ENCODE data around the gene TMCC1. TPM values are rescaled to one million over a fixed set of nuclear protein-coding genes. Genes with fewer than 3 reads are reported as not detected.

The TMCC1 gene
- total RNA-seq, 1 donor from 2014 or later: 33.4 TPM

DNA sequence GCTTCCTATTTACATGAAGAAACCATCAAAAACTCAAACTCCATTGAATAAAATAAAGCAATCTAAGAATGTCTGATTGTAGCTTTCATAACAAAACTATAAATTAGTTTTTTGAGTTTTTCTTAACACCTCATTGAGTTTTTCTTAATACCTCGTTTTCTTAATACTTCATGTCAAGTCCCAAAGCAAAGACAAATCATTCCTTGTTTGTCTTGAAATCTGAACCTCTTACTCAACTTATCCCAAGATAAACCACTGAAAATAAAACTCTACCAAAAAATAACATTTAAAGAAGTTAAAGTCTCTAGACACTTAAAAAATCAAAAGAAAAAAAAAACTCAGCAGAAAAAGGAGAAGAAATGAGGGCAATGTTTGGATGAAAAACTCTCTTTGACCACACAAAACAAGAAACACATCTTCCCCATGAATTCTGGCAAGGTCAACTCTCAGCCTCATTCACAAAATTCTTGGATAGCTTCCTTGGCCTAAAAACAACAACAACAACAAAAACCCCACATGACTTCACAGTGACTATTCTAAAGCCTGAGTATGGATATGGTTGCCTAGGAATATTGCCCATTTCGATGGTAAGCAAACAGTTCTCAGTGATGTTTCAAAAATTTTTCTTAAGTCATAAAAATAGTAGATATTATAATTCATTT is 38.2 kb downstream of the TMCC1 start:
- no peak overlapping the region for H3K4me3 ChIP-seq
- H3K36me3 ChIP-seq: no peaks in the 10 kb centered on the region
- peak in 1 of 2 donors; percentile 24 for ATAC-seq
- no peaks in the 10 kb centered on the region for H3K27me3 ChIP-seq (ENCODE audit: low read depth)
- intact Hi-C loops (cut with DNase I): no loop called here
- H3K27ac ChIP-seq: peak overlapping the region; percentile 12
- no peak for DNase-seq
- no peaks in the 10 kb centered on the region for H3K9me3 ChIP-seq
- TF ChIP-seq, protein P1, sequence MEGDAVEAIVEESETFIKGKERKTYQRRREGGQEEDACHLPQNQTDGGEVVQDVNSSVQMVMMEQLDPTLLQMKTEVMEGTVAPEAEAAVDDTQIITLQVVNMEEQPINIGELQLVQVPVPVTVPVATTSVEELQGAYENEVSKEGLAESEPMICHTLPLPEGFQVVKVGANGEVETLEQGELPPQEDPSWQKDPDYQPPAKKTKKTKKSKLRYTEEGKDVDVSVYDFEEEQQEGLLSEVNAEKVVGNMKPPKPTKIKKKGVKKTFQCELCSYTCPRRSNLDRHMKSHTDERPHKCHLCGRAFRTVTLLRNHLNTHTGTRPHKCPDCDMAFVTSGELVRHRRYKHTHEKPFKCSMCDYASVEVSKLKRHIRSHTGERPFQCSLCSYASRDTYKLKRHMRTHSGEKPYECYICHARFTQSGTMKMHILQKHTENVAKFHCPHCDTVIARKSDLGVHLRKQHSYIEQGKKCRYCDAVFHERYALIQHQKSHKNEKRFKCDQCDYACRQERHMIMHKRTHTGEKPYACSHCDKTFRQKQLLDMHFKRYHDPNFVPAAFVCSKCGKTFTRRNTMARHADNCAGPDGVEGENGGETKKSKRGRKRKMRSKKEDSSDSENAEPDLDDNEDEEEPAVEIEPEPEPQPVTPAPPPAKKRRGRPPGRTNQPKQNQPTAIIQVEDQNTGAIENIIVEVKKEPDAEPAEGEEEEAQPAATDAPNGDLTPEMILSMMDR (IDR thresholded peaks at IDR 0.05): no peak
- peaks cover 15% of the 10 kb centered on the region for H3K4me1 ChIP-seq

DNA sequence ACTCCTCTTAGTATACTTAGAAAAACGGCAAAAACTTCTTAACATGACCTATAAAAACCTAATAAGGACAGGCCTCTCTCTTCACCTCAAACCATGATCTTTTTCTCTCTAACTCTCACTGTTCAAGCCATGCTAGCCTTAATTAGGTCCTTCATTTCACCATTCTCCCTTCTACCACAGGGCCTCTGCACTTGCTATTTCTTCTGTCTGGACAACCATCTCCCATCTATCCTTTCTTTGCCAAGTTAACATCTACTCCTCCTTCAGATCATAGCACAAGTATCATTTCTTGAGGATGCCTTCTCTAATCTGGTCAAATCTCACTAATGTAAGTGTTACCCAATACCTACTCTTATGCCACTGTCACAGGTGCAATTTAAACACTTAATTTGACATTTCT is 39.1 kb downstream of the TMCC1 start:
- TF ChIP-seq, protein P1 (IDR thresholded peaks at IDR 0.05): no peak
- Histone ChIP-seq H3K27me3 (ENCODE audit: low read depth) (no peaks in the 10 kb centered on the region), H3K4me1 (peaks cover 15% of the 10 kb centered on the region), H3K36me3 (no peaks in the 10 kb centered on the region), H3K9me3 (no peaks in the 10 kb centered on the region), H3K4me3 (no peak overlapping the region), H3K27ac (peak overlapping the region; percentile 12)
- DNase-seq (no peak), ATAC-seq (no peak)
- intact Hi-C loops (cut with DNase I): no loop called here

DNA sequence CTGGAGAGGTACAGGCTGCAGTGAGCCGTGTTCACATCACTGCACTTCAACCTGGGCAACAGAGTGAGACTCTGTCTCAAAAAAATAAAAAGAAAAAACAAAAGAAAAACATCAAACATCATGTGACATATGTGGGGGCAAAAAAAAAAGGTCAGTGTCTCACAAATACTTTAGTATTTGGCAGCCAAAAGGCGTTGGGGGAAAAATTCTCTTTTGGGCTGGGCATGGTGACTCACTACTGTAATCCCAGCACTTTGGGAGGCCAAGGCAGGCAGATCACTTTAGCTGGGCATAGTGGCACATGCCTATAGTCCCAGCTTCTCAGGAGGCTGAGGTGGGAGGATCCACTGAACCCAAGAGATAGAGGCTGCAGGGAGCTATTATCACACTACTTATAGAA is 47.6 kb downstream of the TMCC1 start:
- intact Hi-C loops (cut with DNase I): no loop called here
- TF ChIP-seq, protein P1 (IDR thresholded peaks at IDR 0.05): no peak
- H3K9me3 ChIP-seq: peaks cover 7% of the 10 kb centered on the region

DNA sequence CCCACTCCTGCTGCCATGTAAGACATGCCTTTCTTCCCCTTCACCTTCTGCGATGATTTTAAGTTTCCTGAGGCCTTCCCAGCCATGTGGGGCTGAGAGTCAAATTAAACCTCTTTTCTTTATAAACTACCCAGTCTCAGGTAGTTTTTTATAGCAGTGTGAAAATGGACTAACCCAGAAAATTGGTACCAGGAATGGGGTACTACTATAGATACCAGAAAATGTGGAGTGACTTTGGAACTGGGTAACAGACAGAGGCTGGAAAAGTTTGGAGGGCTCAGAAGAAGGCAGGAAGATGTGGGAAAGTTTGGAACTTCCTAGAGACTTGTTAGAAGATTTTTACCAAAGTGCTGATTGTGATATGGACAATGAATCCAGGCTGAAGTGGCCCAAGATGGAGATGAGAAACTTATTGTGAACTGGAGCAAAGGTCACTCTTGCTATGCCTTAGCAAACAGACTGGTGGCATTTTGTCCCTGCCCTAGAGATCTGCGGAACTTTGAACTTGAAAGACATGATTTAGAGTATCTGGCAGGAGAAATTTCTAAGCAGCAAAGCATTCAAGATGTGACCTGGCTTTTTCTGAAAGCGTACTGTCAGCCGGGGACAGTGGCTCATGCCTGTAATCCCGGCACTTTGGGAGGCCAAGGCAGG is 52.7 kb downstream of the TMCC1 start:
- Histone ChIP-seq H3K4me1 (peaks cover 13% of the 10 kb centered on the region), H3K27ac (no peak overlapping the region), H3K4me3 (no peak overlapping the region), H3K27me3 (ENCODE audit: low read depth) (no peaks in the 10 kb centered on the region), H3K36me3 (no peaks in the 10 kb centered on the region), H3K9me3 (peaks cover 7% of the 10 kb centered on the region)
- ATAC-seq: no peak
- intact Hi-C loops (cut with DNase I): no loop called here
- TF ChIP-seq, protein P1 (IDR thresholded peaks at IDR 0.05): no peak
- no peak for DNase-seq

More for the DNA sequence above, 47.6 kb downstream of the TMCC1 start:
- Histone ChIP-seq H3K27me3 (ENCODE audit: low read depth) (no peaks in the 10 kb centered on the region), H3K4me3 (no peak overlapping the region), H3K27ac (no peak overlapping the region), H3K36me3 (no peaks in the 10 kb centered on the region), H3K4me1 (no peaks in the 10 kb centered on the region)
- no peak for DNase-seq
- ATAC-seq: no peak

DNA sequence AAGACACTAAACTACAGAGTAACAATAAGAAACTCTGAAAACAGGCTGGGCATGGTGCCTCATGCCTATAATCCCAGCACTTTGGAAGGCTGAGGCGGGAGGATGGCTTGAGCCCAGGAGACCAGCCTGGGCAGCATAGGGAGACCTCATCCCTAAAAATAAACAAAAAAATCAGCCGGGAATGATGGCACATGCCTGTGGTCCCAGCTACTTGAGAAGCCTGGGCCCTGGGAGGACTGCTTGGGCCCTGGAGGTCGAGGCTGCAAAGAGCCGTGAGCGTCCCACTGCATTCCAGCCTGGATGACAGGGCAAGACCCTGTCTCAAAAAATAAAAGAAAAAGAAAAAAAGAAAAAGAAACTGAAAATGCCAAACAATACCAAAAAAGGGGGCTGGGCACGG is 55.4 kb downstream of the TMCC1 start:
- no peaks in the 10 kb centered on the region for H3K36me3 ChIP-seq
- DNase-seq (no peak), ATAC-seq (no peak)
- no peak overlapping the region for H3K4me3 ChIP-seq
- intact Hi-C loops (cut with DNase I): no loop called here
- H3K4me1 ChIP-seq: peaks cover 13% of the 10 kb centered on the region
- no peaks in the 10 kb centered on the region for H3K27me3 ChIP-seq (ENCODE audit: low read depth)
- H3K27ac ChIP-seq: no peak overlapping the region
- peaks cover 7% of the 10 kb centered on the region for H3K9me3 ChIP-seq
- TF ChIP-seq, protein P1 (IDR thresholded peaks at IDR 0.05): no peak

All from lower lobe of right lung (tissue), 2 donors.